Measurements from ENCODE around the gene SOX5.
"Not testable (repeated sequence)": the region's sequence is repeated elsewhere in the genome, so short reads cannot be mapped to it uniquely, and the experiment has no call there.

SOX5 gene

DNA sequence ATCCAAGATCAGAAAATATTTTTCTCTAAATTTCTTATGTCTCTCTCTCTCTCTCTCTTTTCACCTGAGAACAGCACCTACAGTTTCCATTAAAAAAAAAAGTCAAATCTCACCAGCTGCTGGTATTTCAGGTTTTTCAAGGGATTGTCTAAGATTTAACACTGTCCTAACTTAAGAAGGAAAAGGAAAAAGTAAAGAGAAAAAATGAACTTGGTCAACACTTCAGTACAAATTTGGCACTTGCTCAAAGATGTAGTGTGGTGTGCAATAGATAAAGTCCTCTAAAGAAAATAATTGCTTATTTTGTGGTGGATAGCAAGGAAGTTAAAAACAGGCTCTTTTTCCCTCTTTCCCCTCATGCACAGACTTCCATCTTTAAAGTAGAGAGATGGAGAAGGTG is 416.2 kb downstream of the SOX5 start:
- DNase-seq, result peak; percentile 52

DNA sequence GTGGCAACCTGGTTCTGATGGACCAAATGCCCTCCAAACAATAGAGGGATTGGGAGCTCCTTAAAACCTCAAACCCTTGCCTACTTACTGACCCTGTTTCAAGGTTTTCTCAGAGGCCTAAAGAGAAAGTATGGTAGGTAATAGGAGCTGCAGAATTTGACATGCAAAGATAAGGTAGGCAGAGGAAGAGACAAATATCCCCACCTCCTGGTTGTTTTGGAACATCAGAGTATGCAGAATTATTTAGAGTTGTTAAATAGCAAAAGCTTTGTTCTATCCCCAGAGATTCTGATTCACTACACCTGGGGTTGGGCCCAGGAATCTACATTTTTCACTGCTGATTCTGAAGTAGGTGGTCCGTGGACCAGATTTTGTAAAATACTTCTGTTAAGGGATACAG is 421.2 kb downstream of the SOX5 start:
- peak; percentile 29 for DNase-seq

DNA sequence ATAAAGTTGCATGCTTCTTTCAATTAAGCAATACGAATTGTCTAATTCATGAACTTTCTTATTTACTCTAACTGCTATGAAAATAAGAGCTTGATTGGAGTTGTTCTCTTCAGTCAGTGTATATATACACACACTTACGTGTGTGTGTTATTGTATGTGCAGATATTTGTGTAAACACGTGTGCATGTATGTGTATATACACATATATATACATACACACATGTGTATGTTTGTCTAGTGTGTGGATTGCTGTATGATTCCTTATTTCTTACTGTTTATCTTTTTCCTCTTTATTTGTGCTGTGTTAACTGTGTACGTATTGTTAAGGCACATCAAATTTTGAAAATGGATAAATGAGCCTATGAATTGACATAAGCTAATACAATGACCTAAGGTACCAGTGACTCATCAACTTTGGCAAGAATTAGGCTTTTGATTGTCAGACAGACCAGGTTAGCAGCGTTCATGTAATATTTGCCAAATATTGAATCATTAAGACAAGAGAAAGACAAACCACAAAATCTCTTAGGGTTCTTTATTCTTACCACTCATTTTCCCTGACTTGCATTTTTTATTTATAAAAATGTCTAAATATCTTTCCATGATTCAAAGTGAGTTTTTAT is 423.9 kb downstream of the SOX5 start:
- DNase-seq, result no peak

DNA sequence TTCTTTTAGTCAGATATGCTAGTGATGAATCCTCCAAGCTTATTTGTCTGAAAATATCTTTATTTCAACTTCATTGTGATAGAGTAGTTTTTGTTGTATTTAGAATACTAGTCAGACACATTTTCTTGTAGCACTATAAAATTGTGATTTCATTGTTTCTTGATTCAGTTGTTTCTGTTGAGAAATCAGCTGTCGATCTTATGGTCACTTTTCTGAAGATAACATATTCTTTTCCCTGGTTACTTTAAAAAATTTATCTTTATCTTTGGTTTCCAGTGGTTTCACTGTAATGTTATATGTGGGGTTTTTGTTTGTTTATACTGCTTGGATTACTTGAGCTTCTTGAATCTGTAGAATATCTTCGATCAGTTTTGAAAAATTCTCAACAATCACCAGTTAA is 426.1 kb downstream of the SOX5 start:
- peak; percentile 35 for DNase-seq

DNA sequence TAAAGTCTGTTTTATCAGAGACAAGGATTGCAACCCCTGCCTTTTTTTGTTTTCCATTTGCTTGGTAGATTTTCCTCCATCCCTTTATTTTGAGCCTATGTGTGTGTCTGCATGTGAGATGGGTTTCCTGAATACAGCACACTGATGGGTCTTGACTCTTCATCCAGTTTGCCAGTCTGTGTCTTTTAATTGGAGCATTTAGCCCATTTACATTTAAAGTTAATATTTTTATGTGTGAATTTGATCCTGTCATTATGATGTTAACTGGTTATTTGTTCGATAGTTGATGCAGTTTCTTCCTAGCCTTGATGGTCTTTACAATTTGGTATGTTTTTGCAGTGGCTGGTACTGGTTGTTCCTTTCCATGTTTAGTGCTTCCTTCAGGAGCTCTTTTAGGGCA is 430.0 kb downstream of the SOX5 start:
- DNase-seq, result not testable (repeated sequence)

DNA sequence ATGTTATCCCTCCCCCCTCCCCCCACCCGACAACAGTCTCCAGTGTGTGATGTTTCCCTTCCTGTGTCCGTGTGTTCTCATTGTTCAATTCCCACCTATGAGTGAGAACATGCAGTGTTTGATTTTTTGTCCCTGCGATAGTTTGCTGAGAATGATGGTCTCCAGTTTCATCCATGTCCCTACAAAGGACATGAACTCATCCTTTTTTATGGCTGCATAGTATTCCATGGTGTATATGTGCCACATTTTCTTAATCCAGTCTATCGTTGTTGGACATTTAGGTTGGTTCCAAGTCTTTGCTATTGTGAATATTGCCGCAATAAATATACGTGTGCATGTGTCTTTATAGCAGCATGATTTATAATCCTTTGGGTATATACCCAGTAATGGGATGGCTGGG is 433.7 kb downstream of the SOX5 start:
- DNase-seq, result not testable (repeated sequence)

DNA sequence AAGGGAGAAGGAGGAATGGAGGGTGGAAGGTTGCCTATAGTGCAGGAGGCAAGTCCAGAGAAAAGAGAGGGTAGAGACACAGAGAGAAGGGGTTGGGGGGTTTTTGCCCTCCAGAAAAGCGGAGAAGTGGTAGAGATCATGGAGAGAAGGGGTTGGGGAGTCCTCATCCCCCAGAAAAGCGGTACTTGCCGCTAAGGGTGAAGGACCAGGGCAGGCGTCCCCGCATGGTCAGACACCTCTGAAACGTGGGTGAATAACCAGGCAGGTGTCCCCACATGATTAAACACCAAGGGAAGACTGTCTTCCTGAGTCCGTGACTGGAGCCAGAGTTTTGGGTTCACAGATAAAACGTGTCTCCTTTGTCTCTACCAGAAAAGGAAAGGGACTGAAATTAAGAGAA is 439.0 kb downstream of the SOX5 start:
- no peak for DNase-seq

DNA sequence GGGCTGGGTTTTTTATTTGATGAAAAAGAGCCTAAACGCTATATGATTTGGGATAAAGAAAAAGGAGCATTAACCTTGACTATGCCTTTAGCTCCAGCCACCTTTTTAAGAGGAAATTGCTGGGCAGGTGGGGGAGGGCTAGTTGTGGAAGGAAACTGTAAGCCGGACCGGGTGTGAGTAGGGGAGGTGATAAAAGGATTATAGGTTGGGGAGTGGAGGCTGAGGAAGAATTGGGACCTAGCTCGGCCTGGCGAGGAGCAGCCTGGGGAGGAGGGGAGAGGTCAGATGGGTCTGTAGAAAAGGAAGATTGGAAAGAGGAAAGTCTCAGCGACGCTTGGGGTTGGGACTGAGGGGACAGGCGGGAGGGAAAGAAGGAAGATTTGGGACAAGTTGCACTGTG is 439.6 kb downstream of the SOX5 start:
- DNase-seq, result not testable (repeated sequence)

DNA sequence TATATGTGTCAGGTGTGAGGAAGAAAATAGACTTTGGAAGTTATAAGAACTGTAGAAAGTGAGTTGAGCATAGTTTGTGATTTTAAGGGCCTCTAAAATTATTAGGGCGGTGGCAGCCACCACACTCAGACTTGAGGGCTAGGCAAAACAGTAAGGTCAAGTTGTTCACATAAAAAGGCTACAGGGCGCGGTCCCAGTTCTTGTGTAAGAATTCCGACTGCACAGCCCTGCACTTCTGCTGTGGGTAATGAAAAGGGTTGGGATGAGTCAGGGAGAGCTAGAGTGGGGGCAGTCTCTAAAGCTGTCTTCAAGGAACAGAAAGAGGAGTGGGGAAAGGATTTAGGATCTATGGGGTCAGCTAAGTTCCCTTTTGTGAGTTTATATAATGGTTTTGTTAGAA is 441.7 kb downstream of the SOX5 start:
- not testable (repeated sequence) for DNase-seq

DNA sequence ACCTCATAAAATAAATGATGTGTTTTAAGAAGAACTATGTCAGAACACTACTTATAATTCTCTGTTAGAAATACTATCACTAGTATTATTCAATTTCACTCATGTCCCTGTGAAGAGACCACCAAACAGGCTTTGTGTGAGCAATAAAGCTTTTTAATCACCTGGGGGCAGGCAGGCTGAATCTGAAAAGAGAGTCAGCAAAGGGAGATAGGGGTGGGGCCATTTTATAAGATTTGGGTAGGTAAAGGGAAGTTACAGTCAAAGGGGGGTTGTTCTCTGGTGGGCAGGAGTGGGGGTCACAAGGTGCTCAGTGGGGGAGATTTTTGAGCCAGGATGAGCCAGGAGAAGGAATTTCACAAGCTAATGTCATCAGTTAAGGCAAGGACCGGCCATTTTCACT is 443.7 kb downstream of the SOX5 start:
- not testable (repeated sequence) for DNase-seq

DNA sequence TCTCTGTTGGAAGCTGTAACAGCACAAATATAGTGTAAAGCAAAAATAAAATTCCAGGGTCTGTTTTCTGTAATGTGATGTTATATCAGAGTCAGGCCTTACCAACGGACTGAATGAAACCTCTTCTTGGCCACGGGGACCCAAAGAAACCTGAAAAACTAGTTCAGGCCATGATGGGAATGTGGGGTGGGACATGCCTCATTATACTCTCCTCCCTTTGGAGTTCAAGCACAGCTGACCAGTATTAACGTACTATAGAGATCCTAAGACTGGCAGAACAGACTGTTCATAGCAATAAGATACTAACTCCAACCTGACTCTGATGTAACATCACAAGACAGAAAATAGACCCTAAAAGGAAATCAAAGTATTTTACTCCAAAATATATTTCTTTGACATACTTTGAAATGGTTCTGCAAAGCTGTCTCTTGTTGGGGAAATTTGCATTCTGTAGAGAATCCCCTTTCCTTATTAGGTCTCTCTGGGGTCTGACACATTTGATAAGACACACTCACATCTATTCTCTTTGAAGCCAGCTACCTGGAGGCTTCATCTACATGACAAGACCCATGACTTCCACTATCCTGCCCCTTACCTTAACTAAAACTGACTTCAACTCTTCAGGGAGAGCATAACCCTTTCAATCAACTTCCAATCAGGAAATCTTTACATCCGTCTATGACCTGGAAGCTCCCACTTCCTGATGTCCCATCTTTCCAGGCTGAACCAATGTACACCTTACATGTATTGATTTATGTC is 444.6 kb downstream of the SOX5 start:
- no peak for DNase-seq

DNA sequence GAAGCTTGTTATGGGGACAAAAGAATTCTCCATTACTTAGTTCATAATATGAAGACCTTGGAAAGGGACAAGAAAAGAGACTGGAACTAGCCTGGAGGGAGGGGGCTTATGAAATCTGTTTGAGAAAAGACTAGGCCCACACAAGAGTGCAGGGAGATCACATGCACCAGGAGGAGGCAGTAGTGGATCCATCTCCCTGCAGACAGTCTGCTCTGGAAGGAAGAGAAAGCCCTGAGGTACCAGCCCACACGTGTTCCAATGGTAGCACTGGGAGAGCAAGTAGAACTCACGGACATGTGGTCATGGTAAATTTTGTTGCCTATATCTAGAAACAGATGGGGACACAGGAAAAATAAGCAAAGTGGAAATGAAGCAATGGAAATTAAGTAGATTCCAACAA is 445.4 kb downstream of the SOX5 start:
- DNase-seq, result no peak

DNA sequence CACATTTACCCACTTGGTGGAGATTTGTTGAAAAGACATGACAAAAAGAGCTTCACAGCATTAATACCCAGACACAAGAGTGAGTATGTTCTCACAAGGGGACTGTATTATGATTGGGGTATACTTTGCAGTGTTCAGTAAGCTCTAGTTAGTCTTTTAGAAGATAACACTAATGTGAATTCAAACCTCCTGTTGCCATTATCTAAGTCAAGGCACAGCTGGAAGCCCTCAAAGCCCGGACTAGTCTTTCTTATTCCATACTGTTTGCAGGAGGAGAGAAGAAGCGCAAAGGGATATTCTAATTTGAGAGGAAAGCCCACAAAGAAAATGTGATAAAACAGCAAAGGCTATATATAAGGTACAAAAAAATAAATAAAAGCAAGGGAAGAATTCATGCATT is 445.9 kb downstream of the SOX5 start:
- no peak for DNase-seq

DNA sequence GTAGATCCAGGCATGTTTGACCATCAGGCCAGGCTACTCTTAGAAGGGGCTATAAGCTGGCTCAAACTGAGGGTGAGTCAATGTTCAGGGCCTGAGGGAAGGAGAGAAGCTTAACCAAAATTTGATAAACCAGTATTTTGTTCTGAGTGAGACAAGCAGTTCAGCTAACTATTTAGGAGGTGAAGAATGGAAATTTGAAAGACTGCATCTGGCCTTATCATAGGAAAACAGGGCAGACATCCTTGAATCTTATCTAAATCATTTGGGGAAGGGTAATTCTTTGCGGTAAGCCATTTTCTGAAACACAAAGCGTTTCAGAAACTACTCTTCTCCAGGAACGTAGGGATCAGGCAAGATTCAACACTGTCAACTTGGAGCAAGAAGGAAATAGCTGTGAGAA is 447.2 kb downstream of the SOX5 start:
- DNase-seq, result peak; percentile 59

DNA sequence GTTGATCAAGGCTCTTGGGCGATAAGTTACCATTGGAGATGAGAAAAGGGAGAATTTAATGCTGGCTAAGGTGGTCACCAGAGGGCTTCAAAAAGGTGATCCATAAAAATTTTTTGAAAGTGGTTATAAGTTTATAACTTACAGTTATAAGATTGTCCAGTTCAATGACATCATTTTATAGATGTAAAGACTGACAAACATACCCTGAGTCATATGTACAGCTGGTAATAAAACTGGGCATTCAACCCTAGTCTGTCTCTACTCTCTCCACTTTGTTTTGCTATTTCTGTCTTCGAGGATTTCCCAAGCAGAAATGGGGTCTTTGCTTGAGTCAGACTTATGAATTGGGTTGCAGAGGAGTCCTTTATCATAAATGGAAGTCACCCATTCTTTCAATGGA is 454.0 kb downstream of the SOX5 start:
- DNase-seq, result no peak

DNA sequence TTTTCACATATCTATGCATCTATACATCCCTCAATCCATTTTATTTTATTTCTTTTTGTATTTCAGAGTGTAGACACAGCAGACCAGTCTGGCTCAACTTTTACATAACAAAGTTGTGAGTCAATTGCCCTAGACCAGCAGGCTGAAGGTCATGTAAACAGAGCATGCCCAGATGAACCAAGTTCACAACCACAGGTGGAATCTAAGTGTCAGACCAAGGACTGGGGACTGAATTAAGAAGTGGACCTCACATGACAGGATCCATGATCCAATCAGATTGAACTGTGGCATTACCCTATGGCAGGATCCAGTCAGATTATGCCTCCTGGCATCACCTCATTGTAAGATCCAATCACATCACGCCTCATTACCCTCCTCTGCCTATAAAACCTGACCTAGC is 455.8 kb downstream of the SOX5 start:
- no peak for DNase-seq

DNA sequence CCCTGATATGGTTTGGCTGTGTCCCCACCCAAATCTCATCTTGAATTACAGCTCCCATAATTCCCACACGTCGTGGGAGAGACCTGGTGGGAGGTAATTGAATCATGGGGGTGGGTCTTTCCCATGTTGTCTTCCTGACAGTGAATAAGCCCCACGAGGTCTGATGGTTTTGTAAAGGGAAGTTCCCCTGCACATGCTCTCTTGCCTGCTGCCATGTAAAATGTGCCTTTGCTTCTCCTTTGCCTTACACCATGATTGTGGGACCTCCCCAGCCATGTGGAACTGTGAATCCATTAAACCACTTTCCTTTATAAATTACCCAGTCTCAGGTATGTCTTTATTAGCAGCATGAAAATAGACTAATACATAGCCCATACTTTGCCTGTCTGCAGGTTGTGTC is 458.4 kb downstream of the SOX5 start:
- not testable (repeated sequence) for DNase-seq

DNA sequence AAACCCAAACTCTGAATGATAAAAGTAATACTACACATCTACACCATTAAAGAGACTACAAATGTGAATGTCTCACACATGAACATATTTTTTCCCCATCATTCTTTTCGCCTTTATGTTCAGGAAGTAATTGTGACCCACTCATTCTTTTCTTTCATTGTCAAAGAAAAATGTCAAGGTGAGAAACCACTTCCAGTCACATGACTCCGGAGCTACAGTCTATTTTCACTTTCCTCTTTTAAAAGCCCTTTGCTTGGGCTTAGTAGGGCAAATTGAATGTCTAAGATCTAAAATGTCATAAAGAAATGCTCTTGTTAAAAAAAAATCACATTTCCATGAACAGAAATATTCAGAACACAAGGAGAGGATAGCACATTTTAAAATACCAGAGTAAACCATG is 461.3 kb downstream of the SOX5 start:
- DNase-seq, result no peak

DNA sequence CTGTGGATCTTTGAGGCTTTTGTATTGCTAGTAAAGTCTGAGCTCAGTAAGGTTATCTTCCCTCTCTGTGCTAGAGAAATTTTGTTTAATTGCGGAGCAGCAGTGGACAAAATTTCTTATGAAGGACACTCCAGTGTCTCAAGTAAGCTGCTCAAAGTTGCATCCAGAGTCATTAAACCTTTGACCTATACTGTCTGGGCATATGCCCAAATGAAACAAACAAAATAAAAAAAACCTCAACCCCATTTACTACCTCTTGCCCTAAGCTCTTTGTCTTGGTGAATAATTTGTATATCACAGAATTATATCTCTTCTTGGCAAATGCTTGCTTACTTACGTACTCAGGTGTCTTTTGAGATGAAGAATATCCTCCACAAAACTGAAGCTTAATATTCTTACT is 465.2 kb downstream of the SOX5 start:
- no peak for DNase-seq

DNA sequence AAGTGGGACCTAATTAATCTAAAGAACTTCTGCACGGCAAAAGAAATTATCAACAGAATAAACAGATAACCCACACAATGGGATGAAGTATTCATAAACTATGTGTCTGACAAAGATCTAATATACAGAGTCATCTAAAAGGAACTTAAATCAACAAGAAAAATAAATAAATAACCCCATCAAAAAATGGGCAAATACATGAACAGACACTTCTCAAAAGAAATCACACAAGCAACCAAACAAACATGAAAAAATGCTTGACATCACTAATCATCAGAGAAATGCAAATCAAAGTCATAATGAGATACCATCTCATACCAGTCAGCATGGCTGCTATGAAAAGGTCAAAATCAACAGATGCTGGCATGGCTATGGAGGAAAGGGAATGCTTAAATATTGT is 466.9 kb downstream of the SOX5 start:
- DNase-seq, result no peak

Data from OCI-M1 (cell line).